ENCODE results near the gene FBLN7.
"Not testable (repeated sequence)": the region's sequence is repeated elsewhere in the genome, so short reads cannot be mapped to it uniquely, and the experiment has no call there.

Gene FBLN7, protein sequence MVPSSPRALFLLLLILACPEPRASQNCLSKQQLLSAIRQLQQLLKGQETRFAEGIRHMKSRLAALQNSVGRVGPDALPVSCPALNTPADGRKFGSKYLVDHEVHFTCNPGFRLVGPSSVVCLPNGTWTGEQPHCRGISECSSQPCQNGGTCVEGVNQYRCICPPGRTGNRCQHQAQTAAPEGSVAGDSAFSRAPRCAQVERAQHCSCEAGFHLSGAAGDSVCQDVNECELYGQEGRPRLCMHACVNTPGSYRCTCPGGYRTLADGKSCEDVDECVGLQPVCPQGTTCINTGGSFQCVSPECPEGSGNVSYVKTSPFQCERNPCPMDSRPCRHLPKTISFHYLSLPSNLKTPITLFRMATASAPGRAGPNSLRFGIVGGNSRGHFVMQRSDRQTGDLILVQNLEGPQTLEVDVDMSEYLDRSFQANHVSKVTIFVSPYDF

DNA sequence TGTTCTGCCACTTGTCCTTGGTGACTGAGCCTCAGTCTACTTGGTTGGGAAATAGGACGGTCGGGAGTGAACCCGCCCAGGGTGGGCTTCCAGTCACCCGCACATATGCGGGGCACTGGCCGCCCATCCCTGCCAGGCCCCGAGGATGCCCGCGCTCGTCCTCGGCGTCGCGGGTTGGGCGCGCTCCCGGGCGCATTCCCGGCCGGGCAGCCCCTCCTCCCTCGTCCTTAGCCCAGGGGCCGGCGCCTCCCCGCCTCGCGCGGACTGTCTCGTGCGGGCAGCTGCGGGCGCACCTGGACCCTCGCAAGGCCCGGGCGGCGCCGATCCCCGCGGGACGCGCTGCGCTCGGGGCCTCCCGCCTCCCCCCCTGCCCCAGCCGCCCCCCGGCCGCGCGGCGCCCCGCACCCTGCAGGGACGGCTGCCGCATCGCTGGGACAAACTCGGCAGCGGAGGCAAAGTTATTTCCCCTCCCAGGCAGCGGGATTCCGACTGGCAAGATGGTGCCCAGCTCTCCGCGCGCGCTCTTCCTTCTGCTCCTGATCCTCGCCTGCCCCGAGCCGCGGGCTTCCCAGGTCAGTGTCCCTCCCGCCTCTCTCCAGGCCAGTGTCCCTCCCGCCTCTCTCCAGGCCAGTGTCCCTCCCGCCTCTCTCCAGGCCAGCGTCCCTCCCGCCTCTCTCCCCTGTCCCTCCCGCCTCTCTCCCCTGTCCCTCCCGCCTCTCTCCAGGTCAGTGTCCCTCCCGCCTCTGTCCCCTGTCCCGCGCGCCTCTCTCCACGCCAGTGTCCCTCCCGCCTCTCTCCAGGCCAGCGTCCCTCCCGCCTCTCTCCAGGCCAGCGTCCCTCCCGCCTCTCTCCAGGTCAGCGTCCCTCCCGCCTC is at the start of gene FBLN7:
TSS of gene FBLN7 (plus strand) at position 227 of the 874 bp plus-strand sequence. CDS start at position 498, 271 bp downstream.
- DNase-seq (ENCODE audit: low read depth): no peak

DNA sequence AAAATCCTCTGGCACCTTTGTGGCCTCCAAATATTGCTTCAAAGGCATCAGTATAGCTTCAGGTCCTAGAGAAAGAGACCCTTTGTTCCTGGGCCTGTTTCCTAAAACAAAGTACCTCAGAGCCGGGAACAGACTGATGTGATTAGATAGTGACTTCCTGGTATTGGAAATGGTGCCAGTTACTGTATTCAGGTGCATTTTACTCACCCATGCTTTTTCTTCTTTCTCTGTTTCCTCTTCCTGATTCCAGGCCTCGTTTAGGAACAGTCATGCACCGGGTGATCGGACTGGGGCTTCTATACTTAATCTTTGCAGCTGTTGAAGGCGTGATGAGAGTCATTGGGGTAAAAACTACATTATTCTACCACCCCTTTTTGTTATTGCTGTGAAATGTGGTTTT is 48.8 kb upstream of the FBLN7 start:
- no peak for DNase-seq (ENCODE audit: low read depth)

DNA sequence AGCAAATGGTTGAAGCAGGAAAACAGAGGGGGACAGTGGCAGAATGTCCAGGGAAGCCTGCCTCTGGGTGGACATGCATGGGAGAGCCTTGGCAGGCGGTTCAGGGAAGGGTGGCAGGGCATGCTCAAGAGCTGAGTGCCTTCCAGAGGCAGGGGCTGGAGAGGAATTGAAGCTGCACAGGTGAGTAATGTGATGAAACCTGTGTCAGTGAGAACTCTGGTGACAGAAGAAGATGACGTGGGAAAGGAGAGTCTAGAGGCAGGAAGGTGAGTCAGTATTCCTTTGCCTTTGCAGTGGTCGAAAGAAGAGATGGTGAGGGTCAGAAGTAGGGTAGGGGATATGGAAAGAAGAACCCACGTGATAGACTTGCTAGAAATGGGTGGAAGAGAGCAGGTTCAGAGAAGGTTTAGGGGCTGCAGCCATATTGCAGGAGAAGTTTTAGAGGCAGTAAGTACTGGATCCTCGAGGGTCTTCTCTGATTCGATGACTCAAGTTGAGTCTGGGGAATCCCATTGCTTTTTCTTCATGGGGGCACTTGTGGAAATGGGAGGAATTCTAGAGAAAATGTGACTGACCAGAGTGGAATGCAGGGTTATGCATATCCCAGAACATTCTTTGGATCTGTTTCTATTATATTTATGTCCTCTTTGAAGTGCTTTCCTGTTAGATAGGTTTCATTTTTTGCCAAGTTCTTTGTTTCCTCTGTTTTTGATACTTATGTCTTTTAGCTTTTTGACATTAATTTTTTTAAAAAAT is 45.7 kb upstream of the FBLN7 start:
- peak; percentile 79 for DNase-seq (ENCODE audit: low read depth)

GRCh38 chr2:112093216-112093615 is 45.0 kb upstream of the FBLN7 start:
- DNase-seq (ENCODE audit: low read depth): no peak

GRCh38 chr2:112095681-112096080 is 42.5 kb upstream of the FBLN7 start:
- no peak for DNase-seq (ENCODE audit: low read depth)

GRCh38 chr2:112096098-112096497 is 42.1 kb upstream of the FBLN7 start:
- DNase-seq (ENCODE audit: low read depth): peak; percentile 63

DNA sequence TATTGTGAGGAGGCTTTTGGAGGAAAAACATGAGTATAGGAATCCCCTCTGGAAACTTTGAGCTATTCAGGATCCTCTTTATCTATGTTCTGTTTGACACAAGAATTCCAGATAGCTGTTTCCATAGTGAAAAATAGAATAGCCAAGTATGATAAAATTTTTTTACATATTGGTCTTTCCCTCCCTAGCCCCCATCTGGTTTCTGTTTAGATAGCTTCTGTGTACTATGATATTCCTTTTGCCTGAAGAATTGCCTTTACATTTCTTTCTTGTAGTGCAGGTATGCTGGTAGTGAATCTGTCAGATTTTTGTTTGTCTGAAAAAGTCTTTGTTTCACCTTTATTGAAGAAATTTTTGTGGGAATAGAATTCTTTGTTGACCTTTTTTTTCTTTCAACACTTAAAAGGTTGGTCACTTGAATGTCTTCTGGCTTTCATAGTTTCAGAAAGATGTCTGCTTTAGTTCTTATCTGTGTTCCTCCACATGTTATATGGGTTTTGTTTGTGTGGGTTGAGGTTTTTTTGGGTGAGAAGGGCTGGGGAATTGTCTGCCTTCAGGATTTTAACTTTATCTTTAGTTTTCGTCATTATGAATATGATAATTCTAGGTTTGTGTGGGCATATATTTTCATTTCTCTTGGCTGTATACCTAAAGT is 29.9 kb upstream of the FBLN7 start:
- no peak for DNase-seq (ENCODE audit: low read depth)

GRCh38 chr2:112109278-112109677 is 28.9 kb upstream of the FBLN7 start:
- no peak for DNase-seq (ENCODE audit: low read depth)

GRCh38 chr2:112110966-112111365 is 27.2 kb upstream of the FBLN7 start:
- no peak for DNase-seq (ENCODE audit: low read depth)

- DNase-seq (ENCODE audit: low read depth): not testable (repeated sequence)
These were observed 24.8 kb upstream of the FBLN7 start for GRCh38 chr2:112113354-112113753.

- no peak for DNase-seq (ENCODE audit: low read depth)
These were observed 20.0 kb upstream of the FBLN7 start for GRCh38 chr2:112118148-112118547.

GRCh38 chr2:112121682-112122254 is 16.4 kb upstream of the FBLN7 start:
- DNase-seq (ENCODE audit: low read depth): peak; percentile 62

DNA sequence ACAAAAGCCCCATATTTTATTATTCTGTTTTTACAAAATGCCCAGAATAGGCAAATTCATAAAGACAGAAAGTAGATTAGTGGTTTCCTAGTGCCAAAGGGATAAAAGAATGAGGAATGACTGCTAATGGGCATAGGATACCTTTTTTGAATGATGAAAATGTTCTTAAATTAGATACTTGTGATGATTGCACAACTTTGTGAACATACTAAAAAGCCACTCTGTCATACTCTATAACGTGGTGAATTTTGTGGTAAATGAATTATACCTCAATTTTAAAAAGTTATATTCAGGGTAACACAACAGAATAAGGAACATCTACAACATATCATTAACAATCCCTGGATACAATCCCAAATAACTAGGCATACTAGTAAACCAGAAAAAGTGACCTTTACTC is 9.1 kb upstream of the FBLN7 start:
- DNase-seq (ENCODE audit: low read depth): no peak

GRCh38 chr2:112133344-112133743 is 4.8 kb upstream of the FBLN7 start:
- DNase-seq (ENCODE audit: low read depth): no peak

- no peak for DNase-seq (ENCODE audit: low read depth)
These were observed 4.1 kb upstream of the FBLN7 start for GRCh38 chr2:112134120-112134519.

DNA sequence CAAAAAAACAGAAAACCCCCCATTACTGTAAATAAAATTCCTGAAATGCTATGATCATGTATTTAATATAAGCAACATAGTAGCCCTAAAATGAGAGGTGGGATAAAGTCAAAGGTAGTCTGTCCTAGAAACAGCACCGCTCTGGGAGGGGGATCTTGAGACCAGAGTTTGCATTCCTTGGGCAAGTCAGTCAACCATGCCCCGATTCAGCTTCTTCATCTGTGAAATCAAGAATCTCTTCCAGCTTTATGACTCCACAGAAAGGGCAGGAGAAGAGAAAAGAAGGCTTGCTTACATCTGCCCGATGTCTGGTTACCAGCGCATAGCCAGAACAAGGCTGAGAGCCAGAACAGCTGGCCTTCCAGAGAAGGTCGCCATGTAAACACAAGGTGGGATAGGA is 2.1 kb upstream of the FBLN7 start:
- no peak for DNase-seq (ENCODE audit: low read depth)

GRCh38 chr2:112137516-112138158 is 548 bp upstream of the FBLN7 start:
- peak; percentile 27 for DNase-seq (ENCODE audit: low read depth)

GRCh38 chr2:112139033-112139614 is 939 bp downstream of the FBLN7 start:
- DNase-seq (ENCODE audit: low read depth): not testable (repeated sequence)

DNA sequence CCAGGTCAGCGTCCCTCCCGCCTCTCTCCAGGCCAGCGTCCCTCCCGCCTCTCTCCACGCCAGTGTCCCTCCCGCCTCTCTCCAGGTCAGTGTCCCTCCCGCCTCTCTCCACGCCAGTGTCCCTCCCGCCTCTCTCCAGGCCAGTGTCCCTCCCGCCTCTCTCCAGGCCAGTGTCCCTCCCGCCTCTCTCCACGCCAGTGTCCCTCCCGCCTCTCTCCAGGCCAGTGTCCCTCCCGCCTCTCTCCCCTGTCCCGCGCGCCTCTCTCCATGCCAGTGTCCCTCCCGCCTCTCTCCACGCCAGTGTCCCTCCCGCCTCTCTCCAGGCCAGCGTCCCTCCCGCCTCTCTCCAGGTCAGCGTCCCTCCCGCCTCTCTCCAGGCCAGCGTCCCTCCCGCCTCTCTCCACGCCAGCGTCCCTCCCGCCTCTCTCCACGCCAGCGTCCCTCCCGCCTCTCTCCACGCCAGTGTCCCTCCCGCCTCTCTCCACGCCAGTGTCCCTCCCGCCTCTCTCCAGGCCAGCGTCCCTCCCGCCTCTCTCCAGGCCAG is 1.5 kb downstream of the FBLN7 start:
- DNase-seq (ENCODE audit: low read depth): not testable (repeated sequence)

DNA sequence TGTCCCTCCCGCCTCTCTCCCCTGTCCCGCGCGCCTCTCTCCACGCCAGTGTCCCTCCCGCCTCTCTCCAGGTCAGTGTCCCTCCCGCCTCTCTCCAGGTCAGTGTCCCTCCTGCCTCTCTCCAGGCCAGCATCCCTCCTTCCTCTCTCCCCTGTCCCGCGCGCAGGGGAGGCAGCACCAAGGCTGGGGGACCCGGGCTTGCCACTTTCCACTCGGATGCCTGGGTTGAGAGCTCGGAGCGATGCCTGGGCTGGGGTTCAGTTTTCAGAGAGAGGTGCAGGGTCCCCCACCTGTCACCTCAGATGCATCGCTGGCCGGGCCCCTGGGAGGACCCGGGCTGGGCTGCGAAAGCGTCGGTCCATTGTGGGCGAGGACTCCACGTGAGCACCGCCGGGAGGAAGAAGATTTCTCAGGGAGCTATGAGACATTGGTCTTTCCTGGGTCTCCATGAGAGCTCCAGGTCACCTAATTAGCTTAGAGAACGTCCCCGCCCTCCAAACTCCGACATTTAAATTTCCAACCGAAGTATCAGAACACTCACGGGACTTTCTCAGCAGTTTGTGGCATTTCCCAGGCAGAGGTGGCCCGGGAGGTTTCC is 2.1 kb downstream of the FBLN7 start:
- no peak for DNase-seq (ENCODE audit: low read depth)
